HCT116 (cell line): ENCODE results near the gene TICAM1. TPM values are rescaled to one million over a fixed set of nuclear protein-coding genes. Genes with fewer than 3 reads are reported as not detected.

Experiments used
- ATAC-seq: fragments of 200-7000 bp; cut with Tn5 transposase; 2 replicates; pipeline ENCODE4 v1.9.1; 2020; ENCODE audit warnings: mild to moderate bottlenecking, moderate library complexity
- BruUV-seq: library from RNA; stranded (reverse); fragments of 400-500 nt; replicated peaks from 2 replicates; lab custom pipeline; 2021; lab: Mats Ljungman, UMichigan
- CTCF ChIA-PET: fragments of 300-600 bp; sonication (Branson Sonifier 250); formaldehyde crosslinking; loops from one replicate; lab custom pipeline; 2021; ENCODE audit warnings: antibody characterized with exemption; lab: Charles Lee
- POLR2A ChIA-PET: fragments of 300-600, 350-600 bp; sonication (Branson Sonifier 250); formaldehyde crosslinking; loops from one replicate; lab custom pipeline; 2021; ENCODE audit warnings: antibody characterized with exemption; lab: Charles Lee
- RAD21 ChIA-PET, 2 experiments: fragments of 300-600 bp; sonication (Branson Sonifier 250); formaldehyde crosslinking; loops; one replicate each; lab custom pipeline; 2023; ENCODE audit warnings: low total read pairs in 2 of 2; ENCODE audit not compliant: uncharacterized antibody in 2 of 2, unreplicated experiment in 2 of 2, low non-redundant PET in 1 of 2; lab: Charles Lee
- DNase-seq: peaks from one replicate; pipeline ENCODE4 v3.0.0-alpha.2; 2010; ENCODE audit warnings: low read depth, low spot score
- H2AFZ ChIP-seq: fragments of 200-600 bp; shearing (Covaris generic), sonication (generic); 2 replicates; pipeline ENCODE4 v1.6.1; 2017; ENCODE audit warnings: low read depth, mixed run types, mixed read lengths, antibody characterized with exemption, low read length; ENCODE audit not compliant: poor library complexity, severe bottlenecking
- H3K27ac ChIP-seq: 2 replicates; pipeline ENCODE4 v1.5.1; 2012; ENCODE audit warnings: low read depth, low read length
- H3K27me3 ChIP-seq: fragments of 200-600 bp; sonication (generic); 2 replicates; pipeline ENCODE4 v1.6.1; 2016; ENCODE audit warnings: mixed run types, low read length, mixed read lengths; ENCODE audit not compliant: insufficient read depth
- H3K36me3 ChIP-seq, 2 experiments: fragments of 200-500 bp in 1 of 2; fragments of 200-600 bp in 1 of 2; sonication (Bioruptor generic) in 1 of 2; sonication (generic) in 1 of 2; 2 replicates each; pipeline versions ENCODE4 v1.5.1 to v1.6.1; 2014 to 2016; ENCODE audit warnings: low read length in 2 of 2, inconsistent platforms in 1 of 2, mixed read lengths in 1 of 2, mixed run types in 1 of 2; ENCODE audit not compliant: insufficient read depth in 2 of 2, control insufficient read depth in 1 of 2
- H3K4me1 ChIP-seq, 2 experiments: fragments of 200-600 bp in 1 of 2; sonication (generic) in 1 of 2; 2 replicates each; pipeline versions ENCODE4 v1.5.1 to v1.6.1; 2012 to 2017; ENCODE audit warnings: low read length in 2 of 2, inconsistent platforms in 1 of 2, mild to moderate bottlenecking in 1 of 2, mixed read lengths in 1 of 2, mixed run types in 1 of 2, moderate library complexity in 1 of 2; ENCODE audit not compliant: insufficient read depth in 2 of 2, control insufficient read depth in 1 of 2
- H3K4me2 ChIP-seq: fragments of 200-600 bp; sonication (generic); 2 replicates; pipeline ENCODE4 v1.6.1; 2017; ENCODE audit warnings: mixed run types, low read length, mixed read lengths
- H3K4me3 ChIP-seq, 2 experiments: fragments of 200-600 bp in 1 of 2; sonication (generic) in 1 of 2; replicated peaks in 1 of 2; 2 replicates each; pipeline ENCODE4 v1.5.1; 2011 to 2016; ENCODE audit warnings: low read length in 2 of 2, control low read depth in 1 of 2, low read depth in 1 of 2, mild to moderate bottlenecking in 1 of 2, mixed read lengths in 1 of 2, mixed run types in 1 of 2
- H3K79me2 ChIP-seq: fragments of 200-600 bp; sonication (generic); 2 replicates; pipeline ENCODE4 v1.6.1; 2017; ENCODE audit warnings: mild to moderate bottlenecking, mixed run types, low read length, moderate library complexity, mixed read lengths; ENCODE audit not compliant: insufficient read depth
- H3K9ac ChIP-seq: fragments of 200-600 bp; sonication (generic); 2 replicates; pipeline ENCODE4 v1.6.1; 2016; ENCODE audit warnings: low read length, mixed read lengths
- H3K9me2 ChIP-seq: fragments of 200-600 bp; sonication (generic), shearing (Covaris generic); 2 replicates; pipeline ENCODE4 v1.6.1; 2017; ENCODE audit warnings: mixed run types, mild to moderate bottlenecking, moderate library complexity; ENCODE audit not compliant: insufficient read depth
- H3K9me3 ChIP-seq, 2 experiments: fragments of 200-500 bp in 1 of 2; fragments of 200-600 bp in 1 of 2; sonication (Bioruptor generic) in 1 of 2; sonication (generic) in 1 of 2; 2 replicates each; pipeline ENCODE4 v1.6.1; 2014 to 2017; ENCODE audit warnings: low read length in 2 of 2, mixed read lengths in 2 of 2, inconsistent platforms in 1 of 2, low read depth in 1 of 2, mild to moderate bottlenecking in 1 of 2, mixed run types in 1 of 2, moderate library complexity in 1 of 2; ENCODE audit not compliant: control insufficient read depth in 1 of 2, insufficient read depth in 1 of 2
- H4K20me1 ChIP-seq: fragments of 200-600 bp; sonication (generic), shearing (Covaris generic); 2 replicates; pipeline ENCODE4 v1.6.1; 2017; ENCODE audit warnings: mixed run types, mild to moderate bottlenecking, moderate library complexity; ENCODE audit not compliant: insufficient read depth
- ATF3 ChIP-seq: IDR thresholded peaks from 2 replicates; pipeline ENCODE4 v1.6.1; 2012
- CBX3 ChIP-seq: IDR thresholded peaks from 2 replicates; pipeline ENCODE4 v1.6.1; 2012; ENCODE audit warnings: low read depth
- CEBPB ChIP-seq: IDR thresholded peaks from 2 replicates; pipeline ENCODE4 v1.6.1; 2012; ENCODE audit warnings: low read depth
- CTCF ChIP-seq, 3 experiments: fragments of 200-600 bp in 1 of 3; sonication (generic) in 1 of 3; IDR thresholded peaks in 2 of 3; conservative IDR thresholded peaks in 1 of 3; 2 replicates each; pipeline ENCODE4 v1.5.1; 2012 to 2017; ENCODE audit warnings: low read depth in 2 of 3, low read length in 2 of 3, antibody characterized with exemption in 1 of 3, borderline replicate concordance in 1 of 3, control low read depth in 1 of 3, mild to moderate bottlenecking in 1 of 3, mixed read lengths in 1 of 3, mixed run types in 1 of 3, moderate library complexity in 1 of 3; ENCODE audit not compliant: insufficient read depth in 1 of 3
- MAX ChIP-seq: IDR thresholded peaks from 2 replicates; pipeline ENCODE4 v1.6.1; 2012
- POLR2AphosphoS5 ChIP-seq: IDR thresholded peaks from 2 replicates; pipeline ENCODE4 v1.6.1; 2011; ENCODE audit warnings: mild to moderate bottlenecking, low read depth, low read length, moderate library complexity
- RAD21 ChIP-seq: IDR thresholded peaks from 2 replicates; pipeline ENCODE4 v1.6.1; 2012; ENCODE audit warnings: low read depth, mild to moderate bottlenecking
- TCF7L2 ChIP-seq: IDR thresholded peaks from 2 replicates; pipeline ENCODE4 v1.7.0; 2011; ENCODE audit warnings: borderline replicate concordance, inconsistent platforms; ENCODE audit not compliant: insufficient read depth, insufficient read length; ENCODE audit errors: extremely low read depth
- intact Hi-C: fragments of 100-400 bp; cut with micrococcal nuclease; formaldehyde crosslinking; loops from 2 replicates; pipeline ENCODE4 v1.10.0; 2022
- total RNA-seq: library from RNA; stranded (reverse); gene quantifications from one replicate; pipeline ENCODE4 v1.2.1, GENCODE V29; 2021; ENCODE audit not compliant: unreplicated experiment

Gene TICAM1
- total RNA-seq, 1 experiment from 2014 or later: 28.7 TPM

- DNase-seq (peak; percentile 58), ATAC-seq (peak; percentile 63)
- Histone ChIP-seq H3K4me1 (peaks cover 21 to 63% of the 10 kb centered on the region in 2 experiments), H3K79me2 (no peaks in the 10 kb centered on the region), H3K27me3 (no peaks in the 10 kb centered on the region), H4K20me1 (no peaks in the 10 kb centered on the region), H3K9me2 (no peaks in the 10 kb centered on the region), H3K4me3 (no peak overlapping the region), H3K36me3 (peaks cover 0 to 7% of the 10 kb centered on the region in 2 experiments; a peak in 1 of 4 replicates), H3K9ac (peak overlapping the region; percentile 63), H3K9me3 (no peaks in the 10 kb centered on the region), H3K27ac (peak overlapping the region; percentile 96), H3K4me2 (peak overlapping the region; percentile 77), H2AFZ (no peak overlapping the region)
- ChIA-PET CTCF (interaction anchor here (2.5 to 3.6 kb wide), 6 partner anchors 40 to 219 kb away, joined by 10 to 117 read pairs (median 42); no protein-coding TSS in a partner anchor), RAD21 (interaction anchor here (0.7 to 2.7 kb wide), 4 partner anchors 40 to 220 kb away, joined by 4 to 14 read pairs (median 5); partner anchors contain the start of gene PLIN3 (in 1 of the 2)), POLR2A (interaction anchor here (1.6 kb wide), 1 partner anchor 157 kb away, joined by 3 read pairs; the partner anchor contains the start of gene KDM4B)
- intact Hi-C loops: loop anchor here (1.0 to 2.0 kb wide), 2 partner anchors 59 to 157 kb away; partner anchors contain the start of gene KDM4B
- TF ChIP-seq RAD21 (peak; percentile 78), CBX3 (peak; percentile 40; the same call in 1 of the 2 replicates), CEBPB (no peak), CTCF (IDR thresholded peaks at IDR 0.05 in 2 of 3, conservative IDR thresholded peaks at IDR 0.05 in 1 of 3; ENCODE audit: borderline replicate concordance in 1 of 3, insufficient read depth in 1 of 3, low read depth in 2 of 3, low read length in 2 of 3) (peak; percentile 81 to 92 (median 91); a peak in 5 of 6 replicates), TCF7L2 (peak; percentile 10), POLR2AphosphoS5 (0 out of 2 replicates have a peak, but pooled peaks have one; percentile 28), MAX (peak; percentile 16; the same call in 1 of the 2 replicates), ATF3 (no peak)
- BruUV-seq: no TSS peak
Measured at GRCh38 chr19:4811328-4812131, 20.0 kb downstream of the TICAM1 start.
